ENCODE data around the gene KRTAP10-1.

Gene KRTAP10-1

DNA sequence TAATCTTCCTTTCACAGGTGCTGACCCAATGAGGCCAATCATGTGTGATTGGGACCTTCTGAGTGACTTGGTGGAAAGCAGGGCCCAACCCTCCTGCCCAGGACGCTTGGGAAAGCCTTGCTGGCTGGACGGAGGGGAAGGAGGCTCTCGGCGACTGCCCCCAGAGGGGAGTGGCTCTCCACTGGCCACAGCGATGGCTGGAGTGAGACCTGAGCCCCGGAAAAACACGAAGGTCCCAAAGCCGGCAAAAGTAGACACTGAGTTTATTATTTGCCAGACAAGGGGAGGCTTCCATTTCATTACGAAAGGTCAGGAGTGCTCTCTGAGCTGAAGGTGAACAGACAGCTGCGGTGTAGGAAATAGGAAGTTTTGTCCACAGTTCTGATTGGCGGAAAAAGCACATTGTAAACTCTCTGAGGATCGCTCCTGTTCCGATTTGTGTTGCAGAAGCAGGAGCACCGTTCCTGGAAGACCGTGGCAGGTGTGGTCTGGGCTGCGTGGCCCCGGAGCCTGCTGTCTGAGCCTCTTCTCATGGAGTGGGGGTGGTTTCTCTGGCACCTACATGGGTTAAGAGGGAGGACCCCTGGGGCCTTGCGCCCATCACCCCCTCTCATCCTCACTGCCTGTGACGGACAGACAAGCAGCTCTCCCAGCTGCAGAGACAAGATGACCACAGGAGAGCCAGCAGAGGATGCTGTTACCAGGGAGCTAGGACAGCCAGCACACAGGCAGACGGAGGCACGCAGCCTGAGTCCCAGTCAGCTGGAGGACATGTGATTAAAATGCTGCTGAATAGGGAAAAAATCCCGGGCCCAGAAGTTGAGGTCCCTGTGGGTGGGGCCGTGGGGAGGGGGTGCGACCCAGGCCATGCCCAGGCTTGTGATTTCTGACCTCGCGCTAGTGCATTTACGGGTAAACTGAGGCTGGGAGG lies 41.5 kb downstream of the KRTAP10-1 start:
- Histone ChIP-seq H3K23ac (ENCODE audit: low read length) (no peak overlapping the region), H2BK5ac (ENCODE audit: low read depth, low read length, poor library complexity) (no peak overlapping the region), H2AK5ac (ENCODE audit: low read length) (no peak overlapping the region), H3K4me2 (ENCODE audit: low read length) (no peak overlapping the region), H3K4ac (ENCODE audit: low read depth, low read length) (no peak overlapping the region), H3K18ac (ENCODE audit: low read length) (no peak overlapping the region), H3K4me3 (ENCODE audit: low read depth, low read length) (no peak overlapping the region), H3K36me3 (ENCODE audit: control insufficient read depth in 1 of 2, insufficient read depth in 2 of 2, low read length in 2 of 2) (no peaks in the 10 kb centered on the region), H4K91ac (ENCODE audit: low read depth, low read length) (no peak overlapping the region), H4K12ac (ENCODE audit: low read depth, low read length) (no peak overlapping the region), H4K8ac (ENCODE audit: low read depth, low read length) (no peak overlapping the region), H3K27me3 (ENCODE audit: insufficient read depth, low read length) (no peaks in the 10 kb centered on the region), H3K27ac (ENCODE audit: low read depth, low read length) (no peak overlapping the region), H2BK120ac (ENCODE audit: insufficient read depth, low read length, poor library complexity) (no peak overlapping the region), H3K9ac (ENCODE audit: low read length) (no peak overlapping the region), H3K9me3 (ENCODE audit: insufficient read depth, low read depth, low read length) (peaks cover 10% of the 10 kb centered on the region), H2BK12ac (ENCODE audit: low read length) (no peak overlapping the region), H3K4me1 (ENCODE audit: control insufficient read depth in 1 of 2, insufficient read depth in 2 of 2, low read length in 2 of 2) (no peaks in the 10 kb centered on the region), H3K14ac (ENCODE audit: low read length) (no peak overlapping the region), H2AFZ (ENCODE audit: insufficient read depth, low read length, poor library complexity) (no peak overlapping the region), H3K79me1 (ENCODE audit: low read length) (no peaks in the 10 kb centered on the region), H3K79me2 (ENCODE audit: control insufficient read depth, insufficient read depth, low read length, poor library complexity) (no peaks in the 10 kb centered on the region)
- WGBS (ENCODE audit: extremely low coverage, insufficient coverage, insufficient read length) = no CpG with 5 or more reads among the region's 27 CpGs
- no peak for DNase-seq

- Histone ChIP-seq H2BK12ac (ENCODE audit: low read length) (no peak overlapping the region), H2AK5ac (ENCODE audit: low read length) (no peak overlapping the region), H2BK5ac (ENCODE audit: low read depth, low read length, poor library complexity) (no peak overlapping the region), H3K4me3 (ENCODE audit: low read depth, low read length) (no peak overlapping the region), H2BK120ac (ENCODE audit: insufficient read depth, low read length, poor library complexity) (no peak overlapping the region), H3K23ac (ENCODE audit: low read length) (no peak overlapping the region), H3K9ac (ENCODE audit: low read length) (no peak overlapping the region), H3K27me3 (ENCODE audit: insufficient read depth, low read length) (no peaks in the 10 kb centered on the region), H3K18ac (ENCODE audit: low read length) (no peak overlapping the region), H3K79me1 (ENCODE audit: low read length) (no peaks in the 10 kb centered on the region), H3K79me2 (ENCODE audit: control insufficient read depth, insufficient read depth, low read length, poor library complexity) (no peaks in the 10 kb centered on the region), H3K36me3 (ENCODE audit: control insufficient read depth in 1 of 2, insufficient read depth in 2 of 2, low read length in 2 of 2) (no peaks in the 10 kb centered on the region), H4K8ac (ENCODE audit: low read depth, low read length) (no peak overlapping the region), H3K4me1 (ENCODE audit: control insufficient read depth in 1 of 2, insufficient read depth in 2 of 2, low read length in 2 of 2) (no peaks in the 10 kb centered on the region), H3K9me3 (ENCODE audit: insufficient read depth, low read depth, low read length) (peaks cover 18% of the 10 kb centered on the region), H3K14ac (ENCODE audit: low read length) (no peak overlapping the region), H4K91ac (ENCODE audit: low read depth, low read length) (no peak overlapping the region), H3K4me2 (ENCODE audit: low read length) (no peak overlapping the region), H3K4ac (ENCODE audit: low read depth, low read length) (no peak overlapping the region), H3K27ac (ENCODE audit: low read depth, low read length) (no peak overlapping the region), H4K12ac (ENCODE audit: low read depth, low read length) (no peak overlapping the region), H2AFZ (ENCODE audit: insufficient read depth, low read length, poor library complexity) (no peak overlapping the region)
- DNase-seq = no peak
- no CpG with 5 or more reads among the region's 6 CpGs for WGBS (ENCODE audit: extremely low coverage, insufficient coverage, insufficient read length)
These were observed 42.3 kb downstream of the KRTAP10-1 start for GRCh38 chr21:44497703-44498126.

DNA sequence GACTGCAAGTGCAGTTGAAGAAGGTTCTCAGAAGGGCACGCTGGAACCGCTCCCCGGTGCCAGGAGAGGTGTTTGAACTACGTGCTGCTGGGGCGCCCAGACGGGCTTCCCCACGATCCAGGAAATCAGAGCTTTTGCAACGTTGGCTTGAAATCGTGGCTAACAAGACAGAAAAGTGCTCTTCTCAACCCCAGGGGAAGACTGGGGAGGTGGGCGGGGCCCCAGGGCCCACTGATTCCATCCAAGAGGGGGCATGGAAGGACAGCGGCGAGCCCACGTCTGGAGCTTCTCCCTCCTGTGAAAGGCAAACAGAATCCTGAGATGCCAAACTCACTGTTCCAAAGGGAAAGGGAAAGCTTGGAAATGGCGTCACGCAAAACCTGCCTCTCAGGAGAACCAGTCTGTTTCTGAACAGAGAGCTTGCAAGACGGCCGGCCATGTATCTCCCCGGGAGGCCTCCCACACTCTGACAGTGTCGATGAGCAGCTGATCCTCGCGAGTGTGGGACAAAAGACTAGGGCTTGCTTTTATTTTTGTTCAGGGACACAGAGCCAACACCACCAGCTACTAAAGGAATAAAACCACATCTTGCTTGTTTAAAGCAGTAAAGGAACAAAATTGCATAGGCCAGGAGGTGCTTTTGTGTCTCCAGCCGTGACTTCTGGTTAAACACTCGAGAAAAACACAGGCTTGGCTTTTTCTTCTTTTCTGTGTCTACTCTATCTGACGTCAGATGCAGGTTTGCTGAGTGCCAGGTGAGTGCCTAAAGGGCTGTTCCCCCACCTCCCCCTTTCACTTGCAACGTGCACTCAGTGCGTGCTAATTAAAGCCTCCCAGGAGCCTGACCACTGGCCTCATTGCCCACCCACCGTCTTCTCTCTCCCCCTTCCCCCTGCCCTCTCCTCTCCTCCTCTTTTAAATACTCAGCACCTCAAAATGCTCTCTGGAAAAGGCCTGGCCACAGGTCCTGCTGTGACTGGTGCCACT lies 43.1 kb downstream of the KRTAP10-1 start:
- H2AK5ac ChIP-seq (ENCODE audit: low read length) = no peak overlapping the region
- no peak for DNase-seq
- H3K4me2 ChIP-seq (ENCODE audit: low read length) = no peak overlapping the region
- H3K23ac ChIP-seq (ENCODE audit: low read length) = no peak overlapping the region
- H4K12ac ChIP-seq (ENCODE audit: low read depth, low read length) = no peak overlapping the region
- no peak overlapping the region for H2BK12ac ChIP-seq (ENCODE audit: low read length)
- no CpG with 5 or more reads among the region's 27 CpGs for WGBS (ENCODE audit: extremely low coverage, insufficient coverage, insufficient read length)
- H4K91ac ChIP-seq (ENCODE audit: low read depth, low read length) = no peak overlapping the region
- H3K4me1 ChIP-seq (ENCODE audit: control insufficient read depth in 1 of 2, insufficient read depth in 2 of 2, low read length in 2 of 2) = no peaks in the 10 kb centered on the region
- no peaks in the 10 kb centered on the region for H3K36me3 ChIP-seq (ENCODE audit: control insufficient read depth in 1 of 2, insufficient read depth in 2 of 2, low read length in 2 of 2)
- H3K4me3 ChIP-seq (ENCODE audit: low read depth, low read length) = no peak overlapping the region
- H3K79me1 ChIP-seq (ENCODE audit: low read length) = no peaks in the 10 kb centered on the region
- no peak overlapping the region for H3K4ac ChIP-seq (ENCODE audit: low read depth, low read length)
- no peak overlapping the region for H2BK120ac ChIP-seq (ENCODE audit: insufficient read depth, low read length, poor library complexity)
- H3K27ac ChIP-seq (ENCODE audit: low read depth, low read length) = no peak overlapping the region
- H3K14ac ChIP-seq (ENCODE audit: low read length) = no peak overlapping the region
- H3K18ac ChIP-seq (ENCODE audit: low read length) = no peak overlapping the region
- no peak overlapping the region for H2AFZ ChIP-seq (ENCODE audit: insufficient read depth, low read length, poor library complexity)
- no peaks in the 10 kb centered on the region for H3K79me2 ChIP-seq (ENCODE audit: control insufficient read depth, insufficient read depth, low read length, poor library complexity)
- H3K27me3 ChIP-seq (ENCODE audit: insufficient read depth, low read length) = no peaks in the 10 kb centered on the region
- no peak overlapping the region for H2BK5ac ChIP-seq (ENCODE audit: low read depth, low read length, poor library complexity)
- H4K8ac ChIP-seq (ENCODE audit: low read depth, low read length) = no peak overlapping the region
- H3K9me3 ChIP-seq (ENCODE audit: insufficient read depth, low read depth, low read length) = peaks cover 22% of the 10 kb centered on the region
- no peak overlapping the region for H3K9ac ChIP-seq (ENCODE audit: low read length)

GRCh38 chr21:44495611-44496563 lies 44.1 kb downstream of the KRTAP10-1 start:
- no CpG with 5 or more reads among the region's 16 CpGs for WGBS (ENCODE audit: extremely low coverage, insufficient coverage, insufficient read length)
- Histone ChIP-seq H3K27ac (ENCODE audit: low read depth, low read length) (no peak overlapping the region), H3K4me3 (ENCODE audit: low read depth, low read length) (no peak overlapping the region), H4K91ac (ENCODE audit: low read depth, low read length) (no peak overlapping the region), H4K12ac (ENCODE audit: low read depth, low read length) (no peak overlapping the region), H3K4me2 (ENCODE audit: low read length) (no peak overlapping the region), H3K9me3 (ENCODE audit: insufficient read depth, low read depth, low read length) (peaks cover 23% of the 10 kb centered on the region), H3K4me1 (ENCODE audit: control insufficient read depth in 1 of 2, insufficient read depth in 2 of 2, low read length in 2 of 2) (no peaks in the 10 kb centered on the region), H3K4ac (ENCODE audit: low read depth, low read length) (no peak overlapping the region), H3K27me3 (ENCODE audit: insufficient read depth, low read length) (no peaks in the 10 kb centered on the region), H2AFZ (ENCODE audit: insufficient read depth, low read length, poor library complexity) (no peak overlapping the region), H3K9ac (ENCODE audit: low read length) (no peak overlapping the region), H3K23ac (ENCODE audit: low read length) (no peak overlapping the region), H2BK12ac (ENCODE audit: low read length) (no peak overlapping the region), H3K36me3 (ENCODE audit: control insufficient read depth in 1 of 2, insufficient read depth in 2 of 2, low read length in 2 of 2) (no peaks in the 10 kb centered on the region), H3K79me2 (ENCODE audit: control insufficient read depth, insufficient read depth, low read length, poor library complexity) (no peaks in the 10 kb centered on the region), H2AK5ac (ENCODE audit: low read length) (no peak overlapping the region), H2BK5ac (ENCODE audit: low read depth, low read length, poor library complexity) (no peak overlapping the region), H2BK120ac (ENCODE audit: insufficient read depth, low read length, poor library complexity) (no peak overlapping the region), H3K18ac (ENCODE audit: low read length) (no peak overlapping the region), H3K79me1 (ENCODE audit: low read length) (no peaks in the 10 kb centered on the region), H3K14ac (ENCODE audit: low read length) (no peak overlapping the region), H4K8ac (ENCODE audit: low read depth, low read length) (no peak overlapping the region)
- DNase-seq = no peak
